ENCODE measurements around the gene FOXN3. TPM values are rescaled to one million over a fixed set of nuclear protein-coding genes. Genes with fewer than 3 reads are reported as not detected.

The FOXN3 gene
- total and polyA plus RNA-seq, 2 donors (not counting 3 experiments of a cell fraction or from before 2014, with no cell fraction given): 16.9 to 41.8 TPM

DNA sequence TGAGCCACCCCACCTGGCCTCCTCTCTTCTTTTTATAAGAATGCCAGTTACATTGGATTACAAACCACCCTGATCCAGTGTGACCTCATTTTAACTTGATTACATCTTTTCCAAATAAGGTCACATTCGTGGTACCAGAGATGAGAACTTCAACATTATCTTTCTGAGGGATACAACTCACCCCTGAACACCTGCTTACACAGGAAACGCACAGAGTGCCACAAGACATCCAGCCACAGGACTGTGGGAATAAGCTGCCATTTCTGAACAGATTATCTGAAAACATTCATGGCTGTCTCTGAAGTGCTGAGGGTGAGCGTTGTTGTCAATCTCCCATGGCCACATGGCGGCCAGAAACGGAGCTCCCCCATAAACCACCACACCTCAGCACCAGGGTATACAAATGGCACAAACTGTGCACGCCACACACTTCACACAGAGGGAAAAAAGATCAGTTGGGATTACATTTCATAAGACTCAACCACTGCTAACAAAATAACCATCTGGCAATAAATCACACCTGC is 23.7 kb downstream of the FOXN3 start:
- Histone ChIP-seq H4K20me1 (replicated peaks; ENCODE audit: control insufficient read depth, extremely low read depth, insufficient read depth, low read length) (no peaks in the 10 kb centered on the region), H3K4me3 (replicated peaks in 1 of 3; ENCODE audit: insufficient read depth in 1 of 3, low read depth in 1 of 3, low read length in 3 of 3) (no peak overlapping the region), H3K4me1 (ENCODE audit: control insufficient read depth, extremely low read depth, insufficient read depth, low read length) (no peaks in the 10 kb centered on the region), H3K4me2 (ENCODE audit: insufficient read depth, low read length) (no peak overlapping the region), H3K9me1 (replicated peaks; ENCODE audit: control insufficient read depth, extremely low read depth, insufficient read depth, low read length) (no peaks in the 10 kb centered on the region), H3K27me3 (ENCODE audit: control insufficient read depth in 2 of 2, insufficient read depth in 2 of 2, low read length in 2 of 2) (no peaks in the 10 kb centered on the region), H3K79me2 (ENCODE audit: control insufficient read depth, insufficient read depth, low read length) (peaks cover 1% of the 10 kb centered on the region), H3K9me3 (replicated peaks; ENCODE audit: control insufficient read depth, insufficient read depth, low read length) (no peaks in the 10 kb centered on the region), H2AFZ (ENCODE audit: low read depth, low read length) (no peak overlapping the region), H3K9ac (replicated peaks; ENCODE audit: extremely low read depth, insufficient read depth, low read length) (no peak overlapping the region), H3K27ac (ENCODE audit: insufficient read depth, low read depth, low read length) (no peak overlapping the region), H3K36me3 (ENCODE audit: control insufficient read depth in 2 of 2, extremely low read depth in 1 of 2, insufficient read depth in 2 of 2, low read length in 2 of 2) (no peaks in the 10 kb centered on the region)
- ChIA-PET POLR2A (no interaction called here), CTCF (no interaction called here)
- no peak for FAIRE-seq
- no TSS peak for BruUV-seq (replicated peaks)
- intact Hi-C loops (cut with micrococcal nuclease): no loop called here
- dilution Hi-C loops (cut with MboI; ENCODE audit: extremely low pct_ligation_motif_present, low sequenced_read_pairs): no loop called here
- DNase-seq (ENCODE audit: low read depth, low spot score): no peak
- TF ChIP-seq GATA2 (IDR thresholded peaks at IDR 0.05; ENCODE audit: insufficient read depth, insufficient read length, low read depth, low read length) (no peak), MYC (IDR thresholded peaks at IDR 0.05; ENCODE audit: low read depth, low read length) (no peak), POLR2A (IDR thresholded peaks at IDR 0.05; ENCODE audit: low read depth, low read length) (no peak), POLR2AphosphoS5 (IDR thresholded peaks at IDR 0.05; ENCODE audit: insufficient read depth, low read depth, low read length) (no peak), FOS (IDR thresholded peaks at IDR 0.05; ENCODE audit: borderline replicate concordance, insufficient read depth, low read length) (no peak), JUN (IDR thresholded peaks at IDR 0.05; ENCODE audit: borderline replicate concordance, insufficient read depth, insufficient read length, low read depth) (no peak), EZH2 (IDR thresholded peaks at IDR 0.05; ENCODE audit: borderline replicate concordance, low read depth, low read length, severe bottlenecking) (no peak)
- TF ChIP-seq, protein P1, sequence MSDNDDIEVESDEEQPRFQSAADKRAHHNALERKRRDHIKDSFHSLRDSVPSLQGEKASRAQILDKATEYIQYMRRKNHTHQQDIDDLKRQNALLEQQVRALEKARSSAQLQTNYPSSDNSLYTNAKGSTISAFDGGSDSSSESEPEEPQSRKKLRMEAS (IDR thresholded peaks at IDR 0.05; ENCODE audit: insufficient read depth, insufficient read length): no peak
- TF ChIP-seq, protein P2, sequence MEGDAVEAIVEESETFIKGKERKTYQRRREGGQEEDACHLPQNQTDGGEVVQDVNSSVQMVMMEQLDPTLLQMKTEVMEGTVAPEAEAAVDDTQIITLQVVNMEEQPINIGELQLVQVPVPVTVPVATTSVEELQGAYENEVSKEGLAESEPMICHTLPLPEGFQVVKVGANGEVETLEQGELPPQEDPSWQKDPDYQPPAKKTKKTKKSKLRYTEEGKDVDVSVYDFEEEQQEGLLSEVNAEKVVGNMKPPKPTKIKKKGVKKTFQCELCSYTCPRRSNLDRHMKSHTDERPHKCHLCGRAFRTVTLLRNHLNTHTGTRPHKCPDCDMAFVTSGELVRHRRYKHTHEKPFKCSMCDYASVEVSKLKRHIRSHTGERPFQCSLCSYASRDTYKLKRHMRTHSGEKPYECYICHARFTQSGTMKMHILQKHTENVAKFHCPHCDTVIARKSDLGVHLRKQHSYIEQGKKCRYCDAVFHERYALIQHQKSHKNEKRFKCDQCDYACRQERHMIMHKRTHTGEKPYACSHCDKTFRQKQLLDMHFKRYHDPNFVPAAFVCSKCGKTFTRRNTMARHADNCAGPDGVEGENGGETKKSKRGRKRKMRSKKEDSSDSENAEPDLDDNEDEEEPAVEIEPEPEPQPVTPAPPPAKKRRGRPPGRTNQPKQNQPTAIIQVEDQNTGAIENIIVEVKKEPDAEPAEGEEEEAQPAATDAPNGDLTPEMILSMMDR (IDR thresholded peaks at IDR 0.05; ENCODE audit: extremely low read depth in 1 of 2, insufficient read depth in 1 of 2, low read depth in 1 of 2, low read length in 2 of 2): no peak
